Endodermal cell (in vitro differentiated cells): ENCODE results near the gene ATXN2L. TPM values are rescaled to one million over a fixed set of nuclear protein-coding genes. Genes with fewer than 3 reads are reported as not detected.

Experiments used
- DNase-seq: peaks from one replicate; pipeline ENCODE4 v3.0.0-alpha.2; 2017
- H3K27ac ChIP-seq: 2 replicates; pipeline ENCODE4 v1.5.1; 2013; ENCODE audit warnings: mild to moderate bottlenecking, low read depth, low read length, moderate library complexity
- H3K27me3 ChIP-seq: 2 replicates; pipeline ENCODE4 v1.6.1; 2013; ENCODE audit warnings: mild to moderate bottlenecking, low read length, moderate library complexity; ENCODE audit not compliant: insufficient read depth, control insufficient read depth, poor library complexity, severe bottlenecking
- H3K36me3 ChIP-seq: 2 replicates; pipeline ENCODE4 v1.7.0; 2013; ENCODE audit warnings: mild to moderate bottlenecking, low read length, moderate library complexity; ENCODE audit not compliant: control insufficient read depth, insufficient read depth
- H3K4me1 ChIP-seq: one replicate; pipeline ENCODE4 v1.7.0; 2013; ENCODE audit warnings: low read length; ENCODE audit not compliant: control insufficient read depth, insufficient read depth
- H3K4me3 ChIP-seq: 2 replicates; pipeline ENCODE4 v1.5.1; 2013; ENCODE audit warnings: mild to moderate bottlenecking, low read length, moderate library complexity
- H3K9ac ChIP-seq: 2 replicates; pipeline ENCODE4 v1.6.1; 2013; ENCODE audit warnings: mild to moderate bottlenecking, low read length, moderate library complexity; ENCODE audit not compliant: poor library complexity, severe bottlenecking; ENCODE audit errors: extremely low read depth
- H3K9me3 ChIP-seq: 2 replicates; pipeline ENCODE4 v1.6.1; 2013; ENCODE audit warnings: mild to moderate bottlenecking, low read length, moderate library complexity; ENCODE audit not compliant: control insufficient read depth
- H3K27ac Mint-ChIP-seq: 2 replicates; pipeline ENCODE4 v1.8.0; 2020; ENCODE audit warnings: mixed read lengths
- H3K27me3 Mint-ChIP-seq: 2 replicates; pipeline ENCODE4 v1.8.0; 2021; ENCODE audit warnings: mild to moderate bottlenecking, mixed read lengths; ENCODE audit not compliant: insufficient read depth
- H3K36me3 Mint-ChIP-seq: 2 replicates; pipeline ENCODE4 v1.8.0; 2020; ENCODE audit warnings: low read depth, mixed read lengths
- H3K4me1 Mint-ChIP-seq: 2 replicates; pipeline ENCODE4 v1.8.0; 2020; ENCODE audit warnings: mixed read lengths
- H3K4me3 Mint-ChIP-seq: 2 replicates; pipeline ENCODE4 v1.8.0; 2020; ENCODE audit warnings: mild to moderate bottlenecking, moderate library complexity, mixed read lengths
- H3K9me3 Mint-ChIP-seq: 2 replicates; pipeline ENCODE4 v1.8.0; 2020; ENCODE audit warnings: mild to moderate bottlenecking, mixed read lengths
- WGBS, 2 experiments: methylation state at CpG; one replicate each; pipeline versions ENCODE4 v1.1.5 to v1.1.7; 2013; ENCODE audit warnings: missing lambda C conversion rate in 2 of 2, mixed read lengths in 1 of 2; ENCODE audit not compliant: insufficient coverage in 1 of 2, insufficient read length in 1 of 2; 5-methylcytosine and 5-hydroxymethylcytosine counted together
- total RNA-seq, 2 donors: library from RNA; stranded (reverse); fragmentation: NEBNext Ultra II Directional in 1 of 2; extraction: Animal tissue kit (Norgen Biotek cat#: 25700) in 1 of 2; gene quantifications; 2 replicates in 1 of 2; 3 replicates in 1 of 2; pipeline ENCODE4 v1.2.1, GENCODE V29; 2021
- TF ChIP-seq, protein P1 (sequence below): fragments of 200-600 bp; sonication (generic); conservative IDR thresholded peaks from 2 replicates; pipeline ENCODE4 v1.5.0; 2021; ENCODE audit warnings: antibody characterized with exemption, mild to moderate bottlenecking

The ATXN2L gene
- total RNA-seq, 2 donors from 2014 or later, result 242 to 264 TPM

DNA sequence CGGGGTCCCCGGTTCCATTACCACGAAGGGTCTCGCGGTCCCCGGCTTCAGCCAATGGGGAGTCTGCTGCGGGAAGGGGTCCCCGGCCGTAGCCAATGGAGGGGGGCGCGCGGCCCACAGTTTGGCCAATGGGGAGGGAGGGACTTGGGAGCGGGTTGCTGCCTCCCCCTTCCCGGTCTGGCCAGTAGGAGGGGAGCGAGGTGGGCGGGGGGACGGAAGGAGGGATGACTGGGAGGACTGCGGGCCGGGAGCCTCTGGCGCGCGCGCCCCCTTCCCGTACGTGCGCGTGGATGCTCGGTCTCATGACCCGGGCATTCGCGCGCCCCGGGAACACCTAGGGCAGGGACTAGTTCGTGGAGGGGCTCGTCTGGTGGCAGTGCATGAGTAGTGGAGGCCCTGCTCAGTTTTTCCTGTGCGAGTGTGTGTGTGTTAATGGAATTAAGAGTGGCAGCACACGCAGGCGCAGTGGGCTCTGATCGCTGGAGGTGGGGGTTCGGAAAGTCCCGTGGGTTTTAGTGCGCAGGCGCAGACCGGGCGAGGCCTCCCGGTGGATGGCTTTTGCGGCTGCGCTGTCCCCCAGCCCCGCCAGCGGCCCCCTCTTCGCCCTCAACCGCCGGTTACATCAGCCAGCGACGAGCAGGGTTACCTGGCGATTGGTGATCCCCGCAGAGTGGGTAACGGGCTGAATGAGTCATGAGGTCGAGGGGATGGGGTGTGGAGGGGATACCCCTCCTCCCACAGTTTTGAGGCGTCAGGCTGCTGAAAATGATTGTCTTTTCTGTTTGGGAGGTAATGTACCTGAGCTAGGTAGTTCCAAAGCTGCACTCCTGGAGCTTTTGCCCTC lies 1.3 kb downstream of the ATXN2L start:
- Mint-ChIP-seq H3K27me3 (no peaks in the 10 kb centered on the region), H3K4me1 (peaks cover 29% of the 10 kb centered on the region), H3K9me3 (no peaks in the 10 kb centered on the region), H3K36me3 (peaks cover 46% of the 10 kb centered on the region), H3K27ac (peak overlapping the region; percentile 98), H3K4me3 (peak overlapping the region; percentile 90)
- Histone ChIP-seq H3K27ac (peak overlapping the region; percentile 95), H3K36me3 (peaks cover 50% of the 10 kb centered on the region), H3K9me3 (no peaks in the 10 kb centered on the region), H3K4me1 (no peaks in the 10 kb centered on the region), H3K27me3 (no peaks in the 10 kb centered on the region), H3K9ac (peak overlapping the region; percentile 78), H3K4me3 (peak overlapping the region; percentile 90)
- WGBS, 2 experiments, result 0% methylated on average over 12 to 60 of the region's 60 CpGs
- peak; percentile 99 for DNase-seq
- TF ChIP-seq, protein P1, sequence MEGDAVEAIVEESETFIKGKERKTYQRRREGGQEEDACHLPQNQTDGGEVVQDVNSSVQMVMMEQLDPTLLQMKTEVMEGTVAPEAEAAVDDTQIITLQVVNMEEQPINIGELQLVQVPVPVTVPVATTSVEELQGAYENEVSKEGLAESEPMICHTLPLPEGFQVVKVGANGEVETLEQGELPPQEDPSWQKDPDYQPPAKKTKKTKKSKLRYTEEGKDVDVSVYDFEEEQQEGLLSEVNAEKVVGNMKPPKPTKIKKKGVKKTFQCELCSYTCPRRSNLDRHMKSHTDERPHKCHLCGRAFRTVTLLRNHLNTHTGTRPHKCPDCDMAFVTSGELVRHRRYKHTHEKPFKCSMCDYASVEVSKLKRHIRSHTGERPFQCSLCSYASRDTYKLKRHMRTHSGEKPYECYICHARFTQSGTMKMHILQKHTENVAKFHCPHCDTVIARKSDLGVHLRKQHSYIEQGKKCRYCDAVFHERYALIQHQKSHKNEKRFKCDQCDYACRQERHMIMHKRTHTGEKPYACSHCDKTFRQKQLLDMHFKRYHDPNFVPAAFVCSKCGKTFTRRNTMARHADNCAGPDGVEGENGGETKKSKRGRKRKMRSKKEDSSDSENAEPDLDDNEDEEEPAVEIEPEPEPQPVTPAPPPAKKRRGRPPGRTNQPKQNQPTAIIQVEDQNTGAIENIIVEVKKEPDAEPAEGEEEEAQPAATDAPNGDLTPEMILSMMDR, result peak; percentile 36

DNA sequence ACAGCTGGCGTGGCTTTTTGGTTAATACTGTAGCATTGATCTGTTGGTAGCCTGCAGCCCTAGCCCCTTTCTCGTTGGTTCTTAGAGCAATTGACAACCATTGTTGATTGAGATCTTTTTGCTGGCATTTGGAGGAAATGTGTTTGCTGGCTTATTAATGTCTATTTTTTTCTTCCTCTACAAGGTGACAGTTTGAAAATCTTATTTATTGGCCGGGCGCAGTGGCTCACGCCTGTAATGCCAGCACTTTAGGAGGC lies 1.8 kb downstream of the ATXN2L start:
- H3K36me3 Mint-ChIP-seq, result peaks cover 51% of the 10 kb centered on the region
- no peaks in the 10 kb centered on the region for H3K27me3 Mint-ChIP-seq

GRCh38 chr16:28826141-28826540 lies 3.3 kb downstream of the ATXN2L start:
- 86 to 92% methylated on average over 1 to 6 of the region's 6 CpGs for WGBS, 2 experiments
- no peak overlapping the region for H3K9ac ChIP-seq

More for the DNA sequence above, 1.8 kb downstream of the ATXN2L start:
- Histone ChIP-seq H3K27ac (peak overlapping the region; percentile 72), H3K4me3 (peak overlapping the region; percentile 90), H3K36me3 (peaks cover 56% of the 10 kb centered on the region), H3K4me1 (no peaks in the 10 kb centered on the region), H3K9me3 (no peaks in the 10 kb centered on the region), H3K9ac (peak overlapping the region; percentile 78), H3K27me3 (no peaks in the 10 kb centered on the region)
- Mint-ChIP-seq H3K27ac (peak overlapping the region; percentile 98), H3K9me3 (no peaks in the 10 kb centered on the region), H3K4me1 (peaks cover 29% of the 10 kb centered on the region), H3K4me3 (peak overlapping the region; percentile 90)
- no peak for DNase-seq
- TF ChIP-seq, protein P1, result no peak
- 58 to 83% methylated on average over 3 to 5 of the region's 5 CpGs for WGBS, 2 experiments

More at GRCh38 chr16:28826141-28826540, 3.3 kb downstream of the ATXN2L start:
- Mint-ChIP-seq H3K27ac (peak overlapping the region; percentile 85), H3K36me3 (peaks cover 63% of the 10 kb centered on the region), H3K27me3 (no peaks in the 10 kb centered on the region), H3K4me3 (peak overlapping the region; percentile 90), H3K4me1 (peaks cover 25% of the 10 kb centered on the region), H3K9me3 (no peaks in the 10 kb centered on the region)
- no peak overlapping the region for H3K27ac ChIP-seq
- TF ChIP-seq, protein P1, result no peak
- no peaks in the 10 kb centered on the region for H3K4me1 ChIP-seq
- H3K27me3 ChIP-seq, result no peaks in the 10 kb centered on the region
- H3K9me3 ChIP-seq, result no peaks in the 10 kb centered on the region
- peak overlapping the region; percentile 90 for H3K4me3 ChIP-seq
- no peak for DNase-seq
- peaks cover 66% of the 10 kb centered on the region for H3K36me3 ChIP-seq
